Nephron (organoid): ENCODE results near the gene PLEKHD1.

ENCODE experiments used
- H3K27ac Mint-ChIP-seq, 3 experiments: 2 replicates each; pipeline ENCODE4 v1.8.0; 2020; ENCODE audit warnings: mixed read lengths in 3 of 3, mild to moderate bottlenecking in 2 of 3, moderate library complexity in 1 of 3
- H3K27me3 Mint-ChIP-seq: 2 replicates; pipeline ENCODE4 v1.8.0; 2021; ENCODE audit warnings: low read depth, mild to moderate bottlenecking, moderate library complexity, mixed read lengths
- H3K36me3 Mint-ChIP-seq: 2 replicates; pipeline ENCODE4 v1.8.0; 2020; ENCODE audit warnings: low read depth, mixed read lengths
- H3K4me1 Mint-ChIP-seq: 2 replicates; pipeline ENCODE4 v1.8.0; 2020; ENCODE audit warnings: mixed read lengths
- H3K4me3 Mint-ChIP-seq, 3 experiments: 2 replicates each; pipeline ENCODE4 v1.8.0; 2020; ENCODE audit warnings: mild to moderate bottlenecking in 3 of 3, mixed read lengths in 3 of 3, moderate library complexity in 2 of 3
- H3K9me3 Mint-ChIP-seq: 2 replicates; pipeline ENCODE4 v1.8.0; 2020; ENCODE audit warnings: mixed read lengths
- CTCF ChIP-seq, 3 experiments: fragments of 200-600 bp; sonication (generic); IDR thresholded peaks; one replicate each; pipeline ENCODE4 v1.5.0; 2021; ENCODE audit warnings: antibody characterized with exemption in 3 of 3; ENCODE audit not compliant: unreplicated experiment in 3 of 3

PLEKHD1 gene

DNA sequence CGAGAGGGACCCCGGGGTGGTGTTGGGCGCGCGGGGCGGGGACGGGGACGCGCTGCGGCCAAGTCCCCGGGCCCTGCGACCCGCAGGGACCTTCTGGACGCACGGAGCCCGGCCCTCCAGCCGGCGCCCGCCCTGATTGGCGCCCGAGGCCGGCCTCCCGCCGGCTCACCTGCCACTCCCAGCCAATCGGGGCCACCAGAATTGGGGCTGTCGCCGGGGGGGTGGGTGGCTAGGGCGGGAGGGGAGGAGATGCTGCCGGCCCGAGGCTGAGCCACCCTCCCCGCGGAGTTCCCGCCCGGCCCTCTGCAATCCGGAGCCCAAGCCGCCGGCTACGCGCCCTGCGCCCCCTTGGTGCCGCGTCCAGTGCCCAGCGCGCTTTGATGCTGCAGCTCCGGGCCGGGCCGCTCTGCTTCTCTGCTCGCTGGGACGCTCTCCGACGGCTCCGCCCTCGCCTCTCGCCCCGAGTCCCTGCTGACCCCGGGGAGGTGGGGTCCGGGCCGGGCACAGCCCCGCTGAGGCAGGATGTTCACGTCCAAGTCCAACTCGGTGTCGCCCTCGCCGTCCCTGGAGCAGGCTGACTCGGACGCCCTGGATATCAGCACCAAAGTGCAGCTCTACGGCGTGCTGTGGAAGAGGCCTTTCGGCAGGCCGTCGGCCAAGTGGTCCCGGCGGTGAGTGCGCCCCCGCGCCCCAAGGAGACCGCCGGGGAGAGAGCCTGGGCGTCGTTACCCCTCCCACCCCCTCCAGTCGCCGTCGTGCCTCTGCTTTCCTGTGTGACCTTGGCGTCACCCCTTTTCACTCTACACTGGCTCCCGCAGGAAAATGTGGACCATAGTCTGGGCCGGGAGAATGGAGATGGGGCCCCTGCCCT is at the start of gene PLEKHD1:
Gene PLEKHD1, plus strand, starts transcription at position 285 of the 871 bp plus-strand sequence. Its CDS starts 238 bp downstream, at position 523.
- no peaks in the 10 kb centered on the region for H3K36me3 Mint-ChIP-seq
- no peak for TF ChIP-seq CTCF (IDR thresholded peaks at IDR 0.05; ENCODE audit: unreplicated experiment in 3 of 3)
- peaks cover 79% of the 10 kb centered on the region for H3K27me3 Mint-ChIP-seq
- peak within 1 kb of the TSS; percentile 76 to 85 (median 84) for H3K4me3 Mint-ChIP-seq
- H3K4me1 Mint-ChIP-seq, result peaks cover 49% of the 10 kb centered on the region
- no peaks in the 10 kb centered on the region for H3K9me3 Mint-ChIP-seq
- peak within 1 kb of the TSS in 1 of 3 experiments; percentile 68 for H3K27ac Mint-ChIP-seq

DNA sequence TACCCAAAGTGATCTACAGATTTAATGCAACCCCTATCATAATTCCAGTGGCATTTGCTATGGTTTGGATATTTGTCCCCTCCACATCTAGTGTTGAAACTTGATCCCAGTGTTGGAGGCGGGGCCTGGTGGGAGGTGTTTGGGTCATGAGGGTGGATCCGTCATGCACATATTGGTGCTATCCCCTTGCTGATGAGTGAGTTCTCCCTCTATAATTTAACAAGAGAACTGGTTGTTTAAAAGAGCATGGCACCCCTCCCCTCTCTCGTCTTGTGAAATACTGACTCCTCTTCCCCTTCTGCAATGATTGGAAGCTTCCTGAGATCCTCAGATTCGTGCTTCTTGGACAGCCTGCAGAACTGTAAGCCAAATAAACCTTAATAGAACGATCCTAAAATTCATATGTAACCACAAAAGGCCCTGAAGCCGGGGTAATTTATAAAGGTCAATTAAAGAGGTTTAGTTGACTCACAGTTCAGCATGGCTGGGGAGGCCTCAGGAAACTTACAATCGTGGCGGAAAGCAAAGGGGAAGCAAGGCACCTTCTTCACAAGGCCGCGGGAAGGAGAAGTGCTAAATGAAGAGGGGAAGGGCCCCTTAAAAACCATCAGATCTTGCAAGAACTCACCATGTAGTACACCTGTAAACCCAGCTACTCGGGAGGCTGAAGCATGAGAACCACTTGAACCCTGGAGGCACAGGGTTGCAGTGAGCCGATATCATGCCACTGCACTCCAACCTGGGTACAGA is 44.8 kb upstream of the PLEKHD1 start:
- Mint-ChIP-seq H3K27ac (no peak overlapping the region), H3K36me3 (peaks cover 41% of the 10 kb centered on the region), H3K27me3 (no peaks in the 10 kb centered on the region), H3K4me1 (peaks cover 3% of the 10 kb centered on the region), H3K4me3 (no peak overlapping the region), H3K9me3 (no peaks in the 10 kb centered on the region)
- no peak for TF ChIP-seq CTCF (IDR thresholded peaks at IDR 0.05; ENCODE audit: unreplicated experiment in 3 of 3)

DNA sequence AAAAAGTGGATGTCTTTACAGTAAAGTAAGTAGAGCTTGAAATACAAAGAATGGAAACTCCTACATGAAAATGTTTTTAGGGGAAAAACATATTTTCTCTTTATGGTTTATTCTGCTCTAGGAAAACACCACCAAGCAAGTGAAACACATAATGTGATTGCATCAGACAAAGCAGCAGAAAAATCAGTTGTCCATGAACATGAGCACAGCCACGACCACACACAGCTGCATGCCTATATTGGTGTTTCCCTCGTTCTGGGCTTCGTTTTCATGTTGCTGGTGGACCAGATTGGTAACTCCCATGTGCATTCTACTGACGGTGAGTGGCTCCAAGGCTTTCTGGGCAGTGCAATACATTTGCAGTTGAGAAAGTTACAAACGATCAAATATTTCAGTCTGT is 42.6 kb upstream of the PLEKHD1 start:
- peak overlapping the region; percentile 43 to 77 (median 67) for H3K27ac Mint-ChIP-seq
- no peak overlapping the region for H3K4me3 Mint-ChIP-seq
- H3K27me3 Mint-ChIP-seq, result no peaks in the 10 kb centered on the region
- peaks cover 3% of the 10 kb centered on the region for H3K4me1 Mint-ChIP-seq
- peaks cover 51% of the 10 kb centered on the region for H3K36me3 Mint-ChIP-seq
- no peak for TF ChIP-seq CTCF (IDR thresholded peaks at IDR 0.05; ENCODE audit: unreplicated experiment in 3 of 3)
- peaks cover 2% of the 10 kb centered on the region for H3K9me3 Mint-ChIP-seq

- peaks cover 3% of the 10 kb centered on the region for H3K4me1 Mint-ChIP-seq
- H3K4me3 Mint-ChIP-seq, result no peak overlapping the region
- H3K36me3 Mint-ChIP-seq, result peaks cover 57% of the 10 kb centered on the region
- H3K27ac Mint-ChIP-seq, result no peak overlapping the region
- no peaks in the 10 kb centered on the region for H3K27me3 Mint-ChIP-seq
- no peak for TF ChIP-seq CTCF (IDR thresholded peaks at IDR 0.05; ENCODE audit: unreplicated experiment in 3 of 3)
- peaks cover 4% of the 10 kb centered on the region for H3K9me3 Mint-ChIP-seq
Measured at GRCh38 chr14:69443296-69443805, 41.2 kb upstream of the PLEKHD1 start.

DNA sequence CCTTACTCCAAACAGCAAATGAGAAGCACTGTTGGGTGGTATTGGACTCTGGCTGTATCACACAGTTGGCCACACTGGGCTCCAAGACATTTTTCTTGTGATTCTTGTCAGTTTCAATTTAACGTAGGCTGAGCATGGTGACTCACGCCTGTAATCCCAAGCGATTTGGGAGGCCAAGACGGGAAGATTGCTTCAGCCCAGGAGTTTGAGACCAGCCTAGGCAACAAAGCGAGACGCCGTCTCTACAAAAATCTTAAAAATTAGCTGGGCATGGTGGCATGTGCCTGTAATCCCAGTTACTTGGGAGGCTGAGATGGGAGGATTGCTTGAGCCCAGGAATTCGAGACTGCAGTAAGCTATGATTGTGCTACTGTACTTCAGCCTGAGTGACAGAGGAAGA is 35.3 kb upstream of the PLEKHD1 start:
- H3K4me3 Mint-ChIP-seq, result no peak overlapping the region
- no peaks in the 10 kb centered on the region for H3K27me3 Mint-ChIP-seq
- H3K9me3 Mint-ChIP-seq, result peaks cover 4% of the 10 kb centered on the region
- peaks cover 34% of the 10 kb centered on the region for H3K36me3 Mint-ChIP-seq
- H3K27ac Mint-ChIP-seq, result no peak overlapping the region
- H3K4me1 Mint-ChIP-seq, result no peaks in the 10 kb centered on the region
- no peak for TF ChIP-seq CTCF (IDR thresholded peaks at IDR 0.05; ENCODE audit: unreplicated experiment in 3 of 3)
